Osteoblast (primary cell): ENCODE data around the gene OR2AT4. TPM values are rescaled to one million over a fixed set of nuclear protein-coding genes. Genes with fewer than 3 reads are reported as not detected.

Experiments
- DNase-seq: peaks from one replicate; pipeline ENCODE4 v3.0.0; 2011; ENCODE audit warnings: low spot score, mixed read lengths; ENCODE audit not compliant: insufficient read length; ENCODE audit errors: missing footprints
- H2AFZ ChIP-seq: 2 replicates; pipeline ENCODE4 v1.6.0; 2011; ENCODE audit warnings: mild to moderate bottlenecking, low read length
- H3K27ac ChIP-seq: 2 replicates; pipeline ENCODE4 v1.5.1; 2011; ENCODE audit warnings: mild to moderate bottlenecking, low read depth, low read length, moderate library complexity
- H3K27me3 ChIP-seq: 2 replicates; pipeline ENCODE4 v1.6.0; 2012; ENCODE audit warnings: mild to moderate bottlenecking, control low read depth, inconsistent platforms, low read length, moderate library complexity; ENCODE audit not compliant: insufficient read depth
- H3K36me3 ChIP-seq: 2 replicates; pipeline ENCODE4 v1.5.1; 2011; ENCODE audit warnings: mild to moderate bottlenecking, low read length, control low read depth, moderate library complexity; ENCODE audit not compliant: insufficient read depth
- H3K4me1 ChIP-seq: 2 replicates; pipeline ENCODE4 v1.5.1; 2011; ENCODE audit warnings: mild to moderate bottlenecking, low read length, control low read depth, moderate library complexity; ENCODE audit not compliant: insufficient read depth
- H3K4me2 ChIP-seq: 2 replicates; pipeline ENCODE4 v1.6.0; 2011; ENCODE audit warnings: mild to moderate bottlenecking, low read length; ENCODE audit not compliant: insufficient read depth
- H3K4me3 ChIP-seq: fragments of 200-600 bp; sonication (generic); 3 replicates; pipeline ENCODE4 v1.5.1; 2012; ENCODE audit warnings: mild to moderate bottlenecking, low read length, inconsistent platforms; ENCODE audit not compliant: insufficient read depth
- H3K79me2 ChIP-seq: 2 replicates; pipeline ENCODE4 v1.6.0; 2012; ENCODE audit warnings: mild to moderate bottlenecking, low read length, control low read depth, inconsistent platforms; ENCODE audit not compliant: insufficient read depth
- H3K9me3 ChIP-seq: 2 replicates; pipeline ENCODE4 v1.5.1; 2011; ENCODE audit warnings: low read depth, low read length, control low read depth
- H4K20me1 ChIP-seq: 2 replicates; pipeline ENCODE4 v1.6.0; 2012; ENCODE audit warnings: mild to moderate bottlenecking, low read length, control low read depth; ENCODE audit not compliant: insufficient read depth
- total RNA-seq: library from RNA; depleted of rRNA; stranded (reverse); fragments of >200 nt; gene quantifications from 2 replicates; pipeline ENCODE4 v1.2.3, GENCODE V29; 2012
- TF ChIP-seq, protein P1 (sequence below): IDR thresholded peaks from 2 replicates; pipeline ENCODE4 v1.5.1; 2011; ENCODE audit warnings: mild to moderate bottlenecking, low read depth, low read length, moderate library complexity; ENCODE audit errors: extremely low read depth

The OR2AT4 gene
- total RNA-seq: not detected in 2 replicates

DNA sequence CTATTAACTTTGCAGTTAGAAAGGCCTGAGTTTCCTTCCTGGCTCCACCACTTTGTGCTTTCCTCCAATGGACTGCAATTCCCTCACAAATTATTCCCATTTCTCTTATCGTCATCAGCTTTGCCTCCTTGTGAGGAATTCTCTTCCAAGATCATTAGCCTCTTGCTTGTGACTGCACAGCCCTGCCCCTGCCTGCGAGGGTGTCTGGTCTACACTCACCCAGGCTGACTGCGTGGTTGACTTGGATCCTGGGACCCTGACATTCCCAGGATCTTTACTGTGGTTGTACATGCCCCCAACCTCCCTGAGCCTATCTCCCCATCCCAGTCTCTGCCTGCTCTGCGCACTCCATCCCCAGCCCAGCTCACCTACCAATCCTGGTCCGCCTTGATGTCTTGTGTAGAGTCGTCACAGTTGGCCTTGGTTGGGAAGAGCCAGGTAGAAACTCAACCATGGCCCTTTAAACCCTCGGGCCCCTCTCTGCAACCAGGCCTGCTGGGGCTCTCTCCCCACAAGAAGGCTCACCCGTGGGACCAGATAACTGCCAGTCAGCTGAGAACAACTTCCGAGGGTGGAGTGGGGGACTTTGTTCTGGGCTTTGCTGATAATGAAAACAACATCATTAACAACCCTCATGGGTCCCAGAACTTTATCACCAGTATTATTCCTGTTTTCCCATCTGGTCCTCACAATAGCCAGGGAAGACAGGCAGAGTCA, at the start of gene OR2AT4:
TSS of gene OR2AT4 (minus strand) at position 421 of the 717 bp plus-strand sequence.
- H3K27me3 ChIP-seq: peaks cover 25% of the 10 kb centered on the region
- DNase-seq: no peak
- H3K4me2 ChIP-seq: no peak within 1 kb of the TSS
- H3K27ac ChIP-seq: no peak within 1 kb of the TSS
- no peak within 1 kb of the TSS for H2AFZ ChIP-seq
- H3K4me3 ChIP-seq: no peak within 1 kb of the TSS
- peaks cover 7% of the 10 kb centered on the region for H3K4me1 ChIP-seq
- H3K79me2 ChIP-seq: no peaks in the 10 kb centered on the region
- no peaks in the 10 kb centered on the region for H3K9me3 ChIP-seq
- no peaks in the 10 kb centered on the region for H3K36me3 ChIP-seq
- no peaks in the 10 kb centered on the region for H4K20me1 ChIP-seq
- TF ChIP-seq, protein P1, sequence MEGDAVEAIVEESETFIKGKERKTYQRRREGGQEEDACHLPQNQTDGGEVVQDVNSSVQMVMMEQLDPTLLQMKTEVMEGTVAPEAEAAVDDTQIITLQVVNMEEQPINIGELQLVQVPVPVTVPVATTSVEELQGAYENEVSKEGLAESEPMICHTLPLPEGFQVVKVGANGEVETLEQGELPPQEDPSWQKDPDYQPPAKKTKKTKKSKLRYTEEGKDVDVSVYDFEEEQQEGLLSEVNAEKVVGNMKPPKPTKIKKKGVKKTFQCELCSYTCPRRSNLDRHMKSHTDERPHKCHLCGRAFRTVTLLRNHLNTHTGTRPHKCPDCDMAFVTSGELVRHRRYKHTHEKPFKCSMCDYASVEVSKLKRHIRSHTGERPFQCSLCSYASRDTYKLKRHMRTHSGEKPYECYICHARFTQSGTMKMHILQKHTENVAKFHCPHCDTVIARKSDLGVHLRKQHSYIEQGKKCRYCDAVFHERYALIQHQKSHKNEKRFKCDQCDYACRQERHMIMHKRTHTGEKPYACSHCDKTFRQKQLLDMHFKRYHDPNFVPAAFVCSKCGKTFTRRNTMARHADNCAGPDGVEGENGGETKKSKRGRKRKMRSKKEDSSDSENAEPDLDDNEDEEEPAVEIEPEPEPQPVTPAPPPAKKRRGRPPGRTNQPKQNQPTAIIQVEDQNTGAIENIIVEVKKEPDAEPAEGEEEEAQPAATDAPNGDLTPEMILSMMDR: no peak

DNA sequence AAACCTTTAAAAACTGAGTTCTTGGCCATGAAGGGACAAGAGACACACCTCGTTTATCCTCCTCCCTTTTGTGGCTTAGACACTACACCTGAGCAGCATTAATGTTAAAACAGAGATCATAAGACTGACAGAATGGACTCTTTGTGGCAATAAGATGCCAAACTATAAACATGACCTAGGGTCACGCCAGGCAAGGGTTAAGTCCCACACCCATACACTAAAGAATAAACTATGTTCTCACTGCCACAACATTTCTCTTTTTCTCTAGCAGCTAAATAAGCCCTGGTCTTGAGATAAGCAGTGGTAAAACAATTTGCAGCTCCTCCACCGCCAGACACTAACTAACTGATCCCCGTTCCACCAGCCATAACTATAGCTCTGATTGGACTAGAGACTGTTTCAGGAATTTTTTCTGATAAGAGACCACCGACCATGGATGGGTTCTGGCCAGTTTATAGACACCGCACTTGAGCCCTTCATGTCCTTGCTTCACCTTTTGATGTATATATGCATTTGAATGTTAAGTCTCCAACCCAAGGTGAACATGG, 49.4 kb upstream of the OR2AT4 start:
- Histone ChIP-seq H3K4me2 (no peak overlapping the region), H4K20me1 (no peaks in the 10 kb centered on the region)

DNA sequence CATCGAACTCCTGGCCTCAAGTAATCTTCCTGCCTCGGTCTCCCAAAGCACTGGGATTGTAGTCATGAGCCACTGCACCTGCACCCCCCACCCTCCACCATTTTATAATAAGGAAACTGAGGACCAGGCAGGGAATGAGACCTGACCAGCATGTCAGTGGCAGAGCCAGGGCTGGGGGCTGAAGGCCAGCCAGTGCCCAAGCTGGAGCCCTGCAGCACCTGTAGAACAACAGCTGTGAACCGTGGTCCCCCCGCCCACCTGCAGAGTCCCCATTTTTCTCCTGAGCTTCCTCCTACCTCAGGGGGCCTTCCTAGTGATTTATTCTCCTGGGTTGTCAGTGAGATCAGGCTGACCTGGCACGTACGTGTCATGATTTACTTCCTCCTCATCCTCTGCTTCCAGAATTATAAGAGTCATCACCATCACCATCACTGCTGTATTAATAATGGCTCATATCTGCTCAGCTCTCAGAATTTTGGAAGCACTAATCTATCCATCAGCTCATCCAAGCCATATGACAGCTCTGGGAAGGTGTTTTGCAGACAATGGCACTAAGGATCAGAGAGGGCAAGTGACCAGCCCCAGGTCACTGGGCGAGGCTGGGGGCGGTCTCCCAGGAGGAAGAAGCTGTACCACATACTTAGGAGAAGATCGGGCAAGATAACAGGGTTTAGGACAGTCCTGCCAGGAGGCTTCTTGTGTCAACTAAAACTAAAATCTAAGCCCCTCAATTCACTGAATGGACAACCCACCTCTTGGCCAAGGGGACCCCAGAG, 48.7 kb upstream of the OR2AT4 start:
- H3K4me2 ChIP-seq: no peak overlapping the region
- no peaks in the 10 kb centered on the region for H3K36me3 ChIP-seq
- TF ChIP-seq, protein P1: no peak
- H3K4me3 ChIP-seq: no peak overlapping the region
- H3K4me1 ChIP-seq: peaks cover 10% of the 10 kb centered on the region
- H3K9me3 ChIP-seq: no peaks in the 10 kb centered on the region
- H3K79me2 ChIP-seq: no peaks in the 10 kb centered on the region
- H3K27ac ChIP-seq: no peak overlapping the region
- H3K27me3 ChIP-seq: peaks cover 24% of the 10 kb centered on the region
- peak; percentile 51 for DNase-seq
- no peaks in the 10 kb centered on the region for H4K20me1 ChIP-seq
- H2AFZ ChIP-seq: no peak overlapping the region

More for the DNA sequence above, 49.4 kb upstream of the OR2AT4 start:
- Histone ChIP-seq H3K27me3 (peaks cover 27% of the 10 kb centered on the region), H3K79me2 (no peaks in the 10 kb centered on the region), H3K4me1 (peaks cover 10% of the 10 kb centered on the region), H3K9me3 (no peaks in the 10 kb centered on the region), H3K4me3 (no peak overlapping the region), H3K36me3 (no peaks in the 10 kb centered on the region), H2AFZ (no peak overlapping the region), H3K27ac (no peak overlapping the region)
- TF ChIP-seq, protein P1: no peak
- no peak for DNase-seq

DNA sequence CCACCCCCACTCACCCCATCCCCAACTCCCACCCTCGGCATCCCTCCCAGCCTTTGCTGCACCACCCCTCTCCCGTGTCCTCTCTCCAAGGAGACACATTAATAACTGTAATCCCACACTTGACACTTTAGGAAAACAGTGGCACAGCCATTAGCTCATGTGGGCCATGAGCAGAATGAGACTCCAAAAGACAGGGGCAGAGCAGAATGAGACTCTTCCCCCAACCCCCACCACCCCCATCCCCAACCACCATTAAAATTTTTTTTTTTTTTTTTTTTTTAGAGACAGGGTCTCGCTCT, 48.0 kb upstream of the OR2AT4 start:
- Histone ChIP-seq H3K27ac (no peak overlapping the region), H3K4me3 (no peak overlapping the region), H4K20me1 (no peaks in the 10 kb centered on the region), H3K4me2 (no peak overlapping the region), H3K27me3 (peaks cover 17% of the 10 kb centered on the region), H2AFZ (no peak overlapping the region), H3K4me1 (peaks cover 10% of the 10 kb centered on the region), H3K79me2 (no peaks in the 10 kb centered on the region), H3K36me3 (no peaks in the 10 kb centered on the region), H3K9me3 (no peaks in the 10 kb centered on the region)
- no peak for DNase-seq
- TF ChIP-seq, protein P1: no peak
